Adrenal gland (tissue), 12 donors: Measurements from ENCODE around the gene LCE1B. TPM values are rescaled to one million over a fixed set of nuclear protein-coding genes. Genes with fewer than 3 reads are reported as not detected.

Experiments
- DNase-seq, 7 donors: peaks; one replicate each; pipeline ENCODE4 v3.0.0-alpha.2; 2019 to 2020
- H3K27ac ChIP-seq, 5 donors: fragments of 200-600 bp; sonication (generic) in 4 of 5; 1 replicate in 3 of 5; 2 replicates in 2 of 5; pipeline versions ENCODE4 v1.5.1 to v1.8.0; 2016 to 2020; ENCODE audit warnings: mild to moderate bottlenecking in 1 of 5
- H3K27me3 ChIP-seq: fragments of 200-600 bp; 2 replicates; pipeline ENCODE4 v1.8.0; 2021
- H3K36me3 ChIP-seq, 2 donors: fragments of 200-600 bp; replicated peaks in 1 of 2; 1 replicate in 1 of 2; 2 replicates in 1 of 2; pipeline versions ENCODE4 v1.5.1 to v1.8.0; 2018 to 2022
- H3K4me1 ChIP-seq, 2 donors: fragments of 200-600 bp; replicated peaks in 1 of 2; 1 replicate in 1 of 2; 2 replicates in 1 of 2; pipeline versions ENCODE4 v1.5.1 to v1.8.0; 2018 to 2021
- H3K4me3 ChIP-seq, 4 donors: fragments of 200-600 bp; sonication (generic) in 3 of 4; one replicate each; pipeline ENCODE4 v1.5.1; 2016 to 2018
- H3K9me3 ChIP-seq, 3 donors: fragments of 200-600 bp; sonication (generic) in 1 of 3; replicated peaks in 1 of 3; 1 replicate in 2 of 3; 2 replicates in 1 of 3; pipeline versions ENCODE4 v1.5.1 to v1.8.0; 2016 to 2021
- CTCF ChIP-seq, 6 experiments: fragments of 450-650 bp in 4 of 6; fragments of 200-600 bp in 2 of 6; sonication (generic) in 1 of 6; IDR thresholded peaks; 1 replicate in 5 of 6; 2 replicates in 1 of 6; pipeline versions ENCODE4 v1.5.1 to v1.8.0; 2016 to 2021; ENCODE audit warnings: antibody characterized with exemption in 6 of 6, mild to moderate bottlenecking in 2 of 6, moderate library complexity in 1 of 6
- POLR2A ChIP-seq, 2 donors: fragments of 450-650 bp; IDR thresholded peaks; one replicate each; pipeline ENCODE4 v1.6.1; 2017; ENCODE audit warnings: antibody characterized with exemption in 2 of 2, mild to moderate bottlenecking in 2 of 2, moderate library complexity in 1 of 2
- WGBS, 4 donors: extraction: QIAGEN DNeasy Blood & Tissue Kit in 2 of 4; methylation state at CpG; one replicate each; pipeline versions ENCODE4 v1.1.5 to v1.1.7; 2013 to 2017; 5-methylcytosine and 5-hydroxymethylcytosine counted together
- intact Hi-C, 2 donors: fragments of 100-400 bp; cut with DNase I; formaldehyde crosslinking; loops; one replicate each; pipeline versions ENCODE4 v1.14.1 to v1.15.0; 2022 to 2023
- polyA plus RNA-seq, 3 donors: library from polyadenylated mRNA; stranded (reverse); fragments of 200-250 nt in 2 of 3; fragments of 350-450 nt in 1 of 3; fragmentation: Illumina TruSeq in 1 of 3; extraction: RNeasy Lipid Tissue Mini Kit (QIAGEN cat#74804) in 1 of 3; gene quantifications; one replicate each; pipeline ENCODE4 v1.2.3, GENCODE V29; 2013 to 2014
- total RNA-seq, 9 donors: library from RNA; depleted of rRNA in 4 of 9; stranded (reverse); fragments of >200 nt in 4 of 9; fragments of 120-200 nt in 1 of 9; fragmentation: NEBNext Ultra II Directional in 1 of 9; extraction: Animal tissue kit (Norgen Biotek cat#: 25700) in 1 of 9; gene quantifications; one replicate each; pipeline versions ENCODE4 v1.1.0 to v1.2.4, GENCODE V29; 2013 to 2023
- donor health status: healthy with polysubstance abuse.
- donor health status: Bipolar disorder and iron deficiency.
- donor health status: DM: yes; HTN: yes; CAD: no.
- donor health status: DM: no; HTN: no; CAD: no.
- donor health status: DM: no; HTN: no; CAD: no.
- donor health status: DM: yes; HTN: yes; CAD: no.

Gene LCE1B
- total and polyA plus RNA-seq, 12 donors = not detected

- H3K9me3 ChIP-seq = no peaks in the 10 kb centered on the region
- no peak for DNase-seq
- no peak overlapping the region for H3K27ac ChIP-seq
- no peak for TF ChIP-seq CTCF (IDR thresholded peaks at IDR 0.05)
- no peak for TF ChIP-seq POLR2A (IDR thresholded peaks at IDR 0.05)
- H3K4me1 ChIP-seq = no peaks in the 10 kb centered on the region
- intact Hi-C loops = no loop called here
- 76 to 82% (median 77%) methylated on average over 5 to 11 of the region's 11 CpGs for WGBS, 4 donors
- no peaks in the 10 kb centered on the region for H3K36me3 ChIP-seq
- no peak overlapping the region for H3K4me3 ChIP-seq
- H3K27me3 ChIP-seq = no peaks in the 10 kb centered on the region
These were observed 35.4 kb upstream of the LCE1B start for GRCh38 chr1:152776361-152776760.

GRCh38 chr1:152777510-152778137, 34.1 kb upstream of the LCE1B start:
- Histone ChIP-seq H3K4me3 (no peak overlapping the region), H3K9me3 (no peaks in the 10 kb centered on the region), H3K27ac (no peak overlapping the region), H3K36me3 (no peaks in the 10 kb centered on the region), H3K27me3 (no peaks in the 10 kb centered on the region), H3K4me1 (no peaks in the 10 kb centered on the region)
- 44 to 59% (median 51%) methylated on average over 4 of the region's 4 CpGs for WGBS, 4 donors
- no peak for DNase-seq
- intact Hi-C loops = no loop called here
- TF ChIP-seq CTCF (IDR thresholded peaks at IDR 0.05) = no peak
- TF ChIP-seq POLR2A (IDR thresholded peaks at IDR 0.05) = no peak

GRCh38 chr1:152783095-152783494, 28.7 kb upstream of the LCE1B start:
- Histone ChIP-seq H3K4me1 (no peaks in the 10 kb centered on the region), H3K9me3 (no peaks in the 10 kb centered on the region), H3K4me3 (no peak overlapping the region), H3K27me3 (no peaks in the 10 kb centered on the region), H3K36me3 (no peaks in the 10 kb centered on the region), H3K27ac (no peak overlapping the region)
- TF ChIP-seq POLR2A (IDR thresholded peaks at IDR 0.05) (no peak), CTCF (IDR thresholded peaks at IDR 0.05) (no peak)
- intact Hi-C loops = no loop called here
- 55 to 74% (median 60%) methylated on average over 2 of the region's 2 CpGs for WGBS, 4 donors
- DNase-seq = no peak

GRCh38 chr1:152786077-152786476, 25.7 kb upstream of the LCE1B start, which contains the start of gene LCE1E:
Gene LCE1E (plus strand): TSS chr1:152786257. CDS start chr1:152787300, 1,043 bp downstream.
- H3K36me3 ChIP-seq = no peaks in the 10 kb centered on the region
- H3K9me3 ChIP-seq = no peaks in the 10 kb centered on the region
- intact Hi-C loops = no loop called here
- H3K4me1 ChIP-seq = no peaks in the 10 kb centered on the region
- WGBS, 4 donors = 21 to 50% (median 45%) methylated on average over 2 of the region's 2 CpGs
- TF ChIP-seq POLR2A (IDR thresholded peaks at IDR 0.05) (no peak), CTCF (IDR thresholded peaks at IDR 0.05) (no peak)
- H3K27me3 ChIP-seq = no peaks in the 10 kb centered on the region
- H3K27ac ChIP-seq = no peak within 1 kb of the TSS
- H3K4me3 ChIP-seq = no peak within 1 kb of the TSS
- no peak for DNase-seq
